NCI-H2107 treated with DMSO at 0.1 percent for 48 hours (cell line): Measurements from ENCODE around the gene AOC3.
A peak's percentile ranks its signal among the peaks of the same experiment; 100 is the strongest.
"Not testable (repeated sequence)": the region's sequence is repeated elsewhere in the genome, so short reads cannot be mapped to it uniquely, and the experiment has no call there.

Experiments
- DNase-seq: peaks from one replicate; lab custom pipeline; 2025; ENCODE audit not compliant: unreplicated experiment; lab: John Stamatoyannopoulos, UW

AOC3 gene

GRCh38 chr17:42843358-42843934 lies 7.6 kb upstream of the AOC3 start:
- DNase-seq = peak; percentile 34

GRCh38 chr17:42844271-42844670 lies 6.7 kb upstream of the AOC3 start, which contains the start of gene AOC2:
Gene AOC2 (plus strand): TSS chr17:42844580. CDS start chr17:42844627, 47 bp downstream.
- no peak for DNase-seq

GRCh38 chr17:42844761-42845555 lies 6.0 kb upstream of the AOC3 start:
- DNase-seq = no peak

- no peak for DNase-seq
Observed at GRCh38 chr17:42845556-42845917, 5.5 kb upstream of the AOC3 start.

GRCh38 chr17:42845918-42846593 lies 4.9 kb upstream of the AOC3 start:
- DNase-seq = no peak

DNA sequence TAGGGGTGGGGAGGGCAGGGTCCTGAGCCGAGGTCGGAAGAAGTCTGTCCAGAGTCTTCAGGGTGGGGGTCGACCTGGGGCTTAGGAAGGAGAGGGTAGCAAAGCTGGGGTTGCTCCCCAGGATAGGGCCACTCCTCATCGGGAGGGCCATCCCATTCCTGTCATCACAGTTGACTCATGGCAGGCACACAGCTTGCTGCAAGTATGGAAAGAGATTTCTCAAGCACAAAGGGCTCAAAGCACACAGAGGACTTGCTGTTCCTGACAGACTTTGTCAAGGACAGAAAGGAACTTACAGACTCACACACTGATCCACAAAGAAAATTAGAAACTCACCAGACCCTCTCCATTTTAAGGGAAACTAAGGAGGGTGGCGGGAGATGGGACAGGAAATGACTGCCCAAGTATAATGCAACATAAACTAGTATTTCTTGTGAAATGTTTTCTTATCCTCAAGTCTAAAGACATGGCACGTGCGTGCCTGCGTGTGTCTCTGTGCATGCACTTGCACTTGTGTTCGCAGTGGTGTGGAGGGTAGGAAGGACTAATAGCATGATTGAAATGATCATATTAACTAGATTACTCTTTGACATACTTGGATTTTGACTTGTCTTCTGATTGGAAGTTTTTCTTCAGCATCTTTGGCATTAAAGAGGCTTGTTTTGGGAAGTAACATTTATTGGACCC lies 4.3 kb upstream of the AOC3 start:
- DNase-seq = no peak

DNA sequence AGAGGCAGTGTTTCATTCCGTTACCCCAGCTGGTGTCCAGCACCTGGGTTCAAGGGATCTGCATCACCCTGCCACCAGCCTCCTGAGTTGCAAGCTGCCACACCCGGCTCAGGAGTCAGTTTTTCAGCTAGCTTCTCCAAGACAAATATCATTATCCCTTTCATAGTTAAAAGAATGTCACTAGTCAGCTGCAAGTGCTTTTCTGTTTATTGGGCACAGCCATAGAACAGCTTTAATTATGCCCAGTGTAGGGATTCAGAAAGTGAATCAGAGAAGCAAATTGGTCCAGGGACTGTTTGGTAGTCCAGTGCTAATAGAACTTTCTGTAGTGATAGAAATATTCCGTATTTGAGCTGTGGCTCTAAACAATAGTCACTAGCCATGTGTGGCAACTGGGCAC lies 2.9 kb upstream of the AOC3 start:
- no peak for DNase-seq

DNA sequence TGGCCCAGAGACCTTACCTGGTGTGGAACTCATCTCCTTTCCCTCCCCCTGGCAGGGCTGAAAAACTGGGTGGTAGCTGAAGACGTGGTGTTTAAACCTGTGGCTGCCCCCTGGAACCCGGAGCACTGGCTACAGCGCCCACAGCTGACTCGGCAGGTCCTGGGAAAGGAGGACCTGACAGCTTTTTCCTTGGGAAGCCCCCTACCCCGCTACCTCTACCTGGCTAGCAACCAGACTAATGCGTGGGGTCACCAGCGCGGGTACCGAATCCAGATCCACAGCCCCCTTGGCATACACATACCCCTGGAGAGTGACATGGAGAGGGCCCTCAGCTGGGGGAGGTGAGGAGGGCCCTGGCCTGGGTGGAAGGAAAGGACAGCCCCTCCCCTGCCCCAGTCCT lies 2.0 kb upstream of the AOC3 start:
- DNase-seq = no peak

DNA sequence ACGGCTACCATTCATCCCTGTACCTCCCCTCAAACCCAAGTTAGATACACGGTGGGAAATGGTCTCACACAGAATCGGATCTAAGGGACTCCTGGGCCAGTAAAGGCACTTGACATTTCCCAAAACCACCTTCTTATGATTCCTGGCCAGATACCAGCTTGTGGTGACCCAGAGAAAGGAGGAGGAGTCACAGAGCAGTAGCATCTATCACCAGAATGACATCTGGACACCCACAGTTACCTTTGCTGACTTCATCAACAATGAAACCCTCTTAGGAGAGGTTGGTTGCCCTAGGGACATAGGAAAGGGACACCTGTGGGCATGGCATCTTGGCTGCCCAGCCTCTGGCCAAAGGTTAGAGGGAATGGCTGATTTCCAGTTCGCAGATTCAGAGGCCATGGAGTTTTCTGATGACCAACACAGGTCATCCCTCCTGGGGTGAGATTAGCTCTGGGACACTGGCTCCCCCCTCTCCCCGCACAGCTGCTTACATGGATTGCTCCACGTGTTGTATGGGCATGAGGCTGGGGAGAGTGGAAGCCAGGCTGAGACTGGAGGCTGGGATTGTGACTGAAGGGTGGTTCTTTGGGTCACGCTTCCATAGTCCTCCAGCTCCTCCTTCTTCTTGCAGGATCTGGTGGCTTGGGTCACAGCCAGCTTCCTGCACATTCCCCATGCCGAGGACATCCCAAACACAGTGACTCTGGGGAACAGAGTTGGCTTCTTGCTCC lies 1.4 kb upstream of the AOC3 start:
- DNase-seq = no peak

DNA sequence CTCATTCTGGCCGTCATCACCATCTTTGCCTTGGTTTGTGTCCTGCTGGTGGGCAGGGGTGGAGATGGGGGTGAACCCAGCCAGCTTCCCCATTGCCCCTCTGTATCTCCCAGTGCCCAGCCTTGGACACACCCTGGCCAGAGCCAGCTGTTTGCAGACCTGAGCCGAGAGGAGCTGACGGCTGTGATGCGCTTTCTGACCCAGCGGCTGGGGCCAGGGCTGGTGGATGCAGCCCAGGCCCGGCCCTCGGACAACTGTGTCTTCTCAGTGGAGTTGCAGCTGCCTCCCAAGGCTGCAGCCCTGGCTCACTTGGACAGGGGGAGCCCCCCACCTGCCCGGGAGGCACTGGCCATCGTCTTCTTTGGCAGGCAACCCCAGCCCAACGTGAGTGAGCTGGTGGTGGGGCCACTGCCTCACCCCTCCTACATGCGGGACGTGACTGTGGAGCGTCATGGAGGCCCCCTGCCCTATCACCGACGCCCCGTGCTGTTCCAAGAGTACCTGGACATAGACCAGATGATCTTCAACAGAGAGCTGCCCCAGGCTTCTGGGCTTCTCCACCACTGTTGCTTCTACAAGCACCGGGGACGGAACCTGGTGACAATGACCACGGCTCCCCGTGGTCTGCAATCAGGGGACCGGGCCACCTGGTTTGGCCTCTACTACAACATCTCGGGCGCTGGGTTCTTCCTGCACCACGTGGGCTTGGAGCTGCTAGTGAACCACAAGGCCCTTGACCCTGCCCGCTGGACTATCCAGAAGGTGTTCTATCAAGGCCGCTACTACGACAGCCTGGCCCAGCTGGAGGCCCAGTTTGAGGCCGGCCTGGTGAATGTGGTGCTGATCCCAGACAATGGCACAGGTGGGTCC lies 607 bp downstream of the AOC3 start:
- not testable (repeated sequence) for DNase-seq

DNA sequence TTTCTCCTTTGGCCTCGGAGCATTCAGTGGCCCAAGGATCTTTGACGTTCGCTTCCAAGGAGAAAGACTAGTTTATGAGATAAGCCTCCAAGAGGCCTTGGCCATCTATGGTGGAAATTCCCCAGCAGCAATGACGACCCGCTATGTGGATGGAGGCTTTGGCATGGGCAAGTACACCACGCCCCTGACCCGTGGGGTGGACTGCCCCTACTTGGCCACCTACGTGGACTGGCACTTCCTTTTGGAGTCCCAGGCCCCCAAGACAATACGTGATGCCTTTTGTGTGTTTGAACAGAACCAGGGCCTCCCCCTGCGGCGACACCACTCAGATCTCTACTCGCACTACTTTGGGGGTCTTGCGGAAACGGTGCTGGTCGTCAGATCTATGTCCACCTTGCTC lies 1.4 kb downstream of the AOC3 start:
- no peak for DNase-seq

- DNase-seq = no peak
Observed at GRCh38 chr17:42853004-42853403, 2.0 kb downstream of the AOC3 start.

- DNase-seq = no peak
Observed at GRCh38 chr17:42853597-42853967, 2.6 kb downstream of the AOC3 start.

DNA sequence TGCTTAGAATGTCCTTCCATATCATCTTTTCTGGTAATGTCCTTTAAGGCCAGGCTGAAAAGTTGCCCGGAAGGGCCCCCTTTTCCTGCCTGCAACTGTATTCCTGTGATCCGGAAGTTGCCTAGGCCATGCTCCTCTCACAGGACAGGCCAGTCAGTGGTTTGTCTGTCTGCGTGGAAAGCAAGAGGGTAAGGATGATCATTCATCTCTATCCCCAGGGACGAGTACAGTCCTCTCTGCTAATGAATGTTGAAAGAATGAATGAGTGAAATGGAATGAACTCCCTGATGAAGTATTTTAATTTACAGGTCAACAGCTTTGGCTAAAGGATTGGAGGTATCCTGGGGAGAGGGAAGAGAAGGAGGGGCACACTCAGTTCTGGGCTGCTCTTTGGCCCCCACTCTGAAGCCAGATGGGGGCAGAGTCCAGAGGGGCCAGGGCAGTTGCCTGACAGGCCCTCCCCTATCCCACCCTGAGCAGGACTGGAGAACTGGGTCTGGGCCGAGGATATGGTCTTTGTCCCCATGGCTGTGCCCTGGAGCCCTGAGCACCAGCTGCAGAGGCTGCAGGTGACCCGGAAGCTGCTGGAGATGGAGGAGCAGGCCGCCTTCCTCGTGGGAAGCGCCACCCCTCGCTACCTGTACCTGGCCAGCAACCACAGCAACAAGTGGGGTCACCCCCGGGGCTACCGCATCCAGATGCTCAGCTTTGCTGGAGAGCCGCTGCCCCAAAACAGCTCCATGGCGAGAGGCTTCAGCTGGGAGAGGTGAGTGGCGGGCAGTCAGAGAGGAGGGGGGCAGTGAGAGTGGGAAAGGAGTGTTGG lies 3.2 kb downstream of the AOC3 start:
- DNase-seq = no peak

GRCh38 chr17:42855048-42855596 lies 4.1 kb downstream of the AOC3 start:
- DNase-seq = no peak

- not testable (repeated sequence) for DNase-seq
Observed at GRCh38 chr17:42856093-42856492, 5.1 kb downstream of the AOC3 start.

GRCh38 chr17:42856516-42856915 lies 5.5 kb downstream of the AOC3 start:
- DNase-seq = not testable (repeated sequence)

- no peak for DNase-seq
Observed at GRCh38 chr17:42857389-42857788, 6.4 kb downstream of the AOC3 start.

DNA sequence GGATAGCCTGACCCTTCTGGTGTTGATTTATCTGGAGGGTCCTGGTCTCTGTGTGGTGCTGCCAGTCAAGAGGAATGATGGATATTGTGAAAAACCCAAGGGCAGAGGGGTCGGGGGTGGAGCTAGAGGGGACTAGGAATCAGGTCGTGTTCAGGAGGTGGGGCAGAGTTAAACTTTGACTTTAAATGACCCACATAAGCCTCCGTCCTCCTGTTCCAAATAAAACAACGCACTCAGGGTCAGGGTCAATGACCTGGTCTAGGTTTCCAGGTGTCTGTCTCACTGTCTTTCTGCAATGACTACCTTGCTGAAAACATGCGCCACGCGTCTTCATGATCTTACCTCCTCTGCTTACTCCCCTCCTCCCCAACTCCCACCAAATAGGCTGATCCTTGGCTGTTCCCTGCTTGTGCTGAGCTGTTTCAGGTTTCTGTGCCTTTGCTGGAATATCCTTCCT lies 14.7 kb downstream of the AOC3 start:
- DNase-seq = no peak
